Measurements from ENCODE around the gene LTBP1.

DNA sequence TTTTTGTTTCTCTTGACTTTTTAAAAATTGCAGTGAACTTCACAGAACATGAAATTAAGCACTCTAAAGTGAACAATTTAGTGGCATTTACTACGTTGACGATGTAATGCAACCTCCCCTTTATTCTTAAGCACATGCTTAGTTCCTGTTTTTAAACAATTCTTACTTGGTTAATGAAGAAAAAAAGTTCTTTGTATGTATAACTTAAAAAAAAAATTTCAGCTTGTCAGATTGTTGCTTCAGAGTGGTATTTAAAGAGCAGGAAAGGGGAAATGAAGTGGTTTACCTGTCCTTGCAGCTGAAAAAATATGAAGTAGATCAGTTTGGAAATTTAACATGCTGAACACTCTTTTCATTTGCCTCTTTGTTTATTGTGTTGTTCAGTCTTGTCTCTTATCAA is 434.0 kb downstream of the LTBP1 start:
- TF ChIP-seq CTCF (IDR thresholded peaks at IDR 0.05; ENCODE audit: poor library complexity) (no peak), EZH2 (IDR thresholded peaks at IDR 0.05; ENCODE audit: borderline replicate concordance) (no peak), EZH2phosphoT487 (IDR thresholded peaks at IDR 0.05; ENCODE audit: low read depth, severe bottlenecking, unreplicated experiment) (no peak)

Measured in hepatocyte (in vitro differentiated cells).